Neuronal stem cell (in vitro differentiated cells): Measurements from ENCODE around the gene MBOAT1.

Source experiments
- DNase-seq: peaks from one replicate; pipeline ENCODE4 v3.0.0-alpha.2; 2013; ENCODE audit warnings: low spot score
- H2AFZ ChIP-seq: one replicate; pipeline ENCODE4 v1.6.1; 2013; ENCODE audit warnings: mild to moderate bottlenecking, low read length, inconsistent platforms
- H2AK5ac ChIP-seq: 2 replicates; pipeline ENCODE4 v1.6.1; 2013; ENCODE audit warnings: low read depth, mild to moderate bottlenecking, inconsistent platforms, low read length, moderate library complexity, mixed read lengths
- H2BK120ac ChIP-seq: 2 replicates; pipeline ENCODE4 v1.6.1; 2013; ENCODE audit warnings: low read depth, mild to moderate bottlenecking, inconsistent platforms, low read length, moderate library complexity, mixed read lengths
- H2BK12ac ChIP-seq: one replicate; pipeline ENCODE4 v1.6.1; 2013; ENCODE audit warnings: low read length, inconsistent platforms
- H2BK15ac ChIP-seq: 2 replicates; pipeline ENCODE4 v1.6.1; 2013; ENCODE audit warnings: mild to moderate bottlenecking, low read length, inconsistent platforms, mixed read lengths
- H2BK5ac ChIP-seq: one replicate; pipeline ENCODE4 v1.6.1; 2013; ENCODE audit warnings: inconsistent platforms, mild to moderate bottlenecking, low read length, moderate library complexity
- H3K14ac ChIP-seq: one replicate; pipeline ENCODE4 v1.6.1; 2013; ENCODE audit warnings: low read length, inconsistent platforms
- H3K18ac ChIP-seq: 2 replicates; pipeline ENCODE4 v1.6.1; 2013; ENCODE audit warnings: low read length, inconsistent platforms
- H3K23ac ChIP-seq: 2 replicates; pipeline ENCODE4 v1.6.1; 2013; ENCODE audit warnings: low read depth, mild to moderate bottlenecking, mixed read lengths, low read length, inconsistent platforms; ENCODE audit not compliant: poor library complexity
- H3K27ac ChIP-seq: replicated peaks from 3 replicates; pipeline ENCODE4 v1.5.1; 2013; ENCODE audit warnings: low read length, inconsistent platforms
- H3K27me3 ChIP-seq, 3 experiments: 2 replicates each; pipeline ENCODE4 v1.6.1; 2013; ENCODE audit warnings: low read length in 3 of 3, mild to moderate bottlenecking in 2 of 3, inconsistent platforms in 1 of 3, low read depth in 1 of 3, mixed read lengths in 1 of 3, moderate library complexity in 1 of 3; ENCODE audit not compliant: control insufficient read depth in 3 of 3, insufficient read depth in 3 of 3
- H3K36me3 ChIP-seq, 2 donors: replicated peaks in 1 of 2; 2 replicates each; pipeline ENCODE4 v1.6.1; 2013; ENCODE audit warnings: low read length in 2 of 2; ENCODE audit not compliant: control insufficient read depth in 2 of 2, insufficient read depth in 2 of 2
- H3K4ac ChIP-seq: 2 replicates; pipeline ENCODE4 v1.6.1; 2013; ENCODE audit warnings: inconsistent platforms, mild to moderate bottlenecking, low read length, moderate library complexity
- H3K4me1 ChIP-seq, 2 donors: 1 replicate in 1 of 2; 2 replicates in 1 of 2; pipeline ENCODE4 v1.6.1; 2013; ENCODE audit warnings: low read length in 2 of 2, low read depth in 1 of 2; ENCODE audit not compliant: control insufficient read depth in 2 of 2, insufficient read depth in 1 of 2
- H3K4me2 ChIP-seq: one replicate; pipeline ENCODE4 v1.6.1; 2013; ENCODE audit warnings: mild to moderate bottlenecking, low read length, inconsistent platforms; ENCODE audit not compliant: insufficient read depth, poor library complexity, severe bottlenecking
- H3K4me3 ChIP-seq, 2 donors: 2 replicates each; pipeline ENCODE4 v1.5.1; 2013; ENCODE audit warnings: low read length in 2 of 2, mild to moderate bottlenecking in 2 of 2, inconsistent platforms in 1 of 2, moderate library complexity in 1 of 2
- H3K79me1 ChIP-seq: one replicate; pipeline ENCODE4 v1.6.1; 2013; ENCODE audit warnings: low read depth, mild to moderate bottlenecking, inconsistent platforms, low read length, moderate library complexity
- H3K9ac ChIP-seq: one replicate; pipeline ENCODE4 v1.6.1; 2013; ENCODE audit warnings: mild to moderate bottlenecking, low read depth, low read length, inconsistent platforms; ENCODE audit not compliant: poor library complexity
- H3K9me3 ChIP-seq, 2 donors: replicated peaks in 1 of 2; 2 replicates each; pipeline versions ENCODE3 to v1.6.1; 2013; ENCODE audit warnings: low read length in 2 of 2, mild to moderate bottlenecking in 2 of 2, inconsistent platforms in 1 of 2, low read depth in 1 of 2, mixed read lengths in 1 of 2, moderate library complexity in 1 of 2; ENCODE audit not compliant: control insufficient read depth in 2 of 2, insufficient read depth in 1 of 2
- H4K8ac ChIP-seq: one replicate; pipeline ENCODE4 v1.6.1; 2013; ENCODE audit warnings: low read depth, mild to moderate bottlenecking, inconsistent platforms, low read length, moderate library complexity
- H4K91ac ChIP-seq: one replicate; pipeline ENCODE4 v1.6.1; 2013; ENCODE audit warnings: low read length, low read depth, mild to moderate bottlenecking, inconsistent platforms; ENCODE audit not compliant: poor library complexity
- WGBS, 2 donors: extraction: QIAGEN DNeasy Blood & Tissue Kit; methylation state at CpG; one replicate each; pipeline ENCODE4 v1.1.7; 2013; ENCODE audit warnings: missing lambda C conversion rate in 2 of 2, mixed read lengths in 1 of 2; ENCODE audit not compliant: insufficient read length in 2 of 2, insufficient replicate concordance in 1 of 2; ENCODE audit errors: extremely low coverage in 2 of 2; 5-methylcytosine and 5-hydroxymethylcytosine counted together

The MBOAT1 gene

GRCh38 chr6:20126102-20126752 is 86.0 kb downstream of the MBOAT1 start:
- no peaks in the 10 kb centered on the region for H3K79me1 ChIP-seq
- H4K8ac ChIP-seq: no peak overlapping the region
- H2BK15ac ChIP-seq: no peak overlapping the region
- no peak overlapping the region for H2AK5ac ChIP-seq
- no peak overlapping the region for H3K27ac ChIP-seq
- no peak overlapping the region for H2AFZ ChIP-seq
- peaks cover 0 to 3% of the 10 kb centered on the region in 2 donors for H3K4me1 ChIP-seq
- H2BK120ac ChIP-seq: no peak overlapping the region
- no peak overlapping the region for H3K14ac ChIP-seq
- no peak overlapping the region for H3K4ac ChIP-seq
- no peak overlapping the region for H2BK5ac ChIP-seq
- H3K36me3 ChIP-seq: peaks cover 0 to 44% of the 10 kb centered on the region in 2 donors
- no peak overlapping the region for H4K91ac ChIP-seq
- DNase-seq: no peak
- H3K4me3 ChIP-seq: no peak overlapping the region
- H3K4me2 ChIP-seq: no peak overlapping the region
- no peak overlapping the region for H3K9ac ChIP-seq
- no peak overlapping the region for H3K18ac ChIP-seq
- no peak overlapping the region for H3K23ac ChIP-seq
- no peaks in the 10 kb centered on the region for H3K27me3 ChIP-seq
- no CpG with 5 or more reads among the region's 3 CpGs for WGBS, 2 donors
- H3K9me3 ChIP-seq: no peaks in the 10 kb centered on the region
- no peak overlapping the region for H2BK12ac ChIP-seq

- Histone ChIP-seq H3K9ac (no peak overlapping the region), H3K36me3 (peaks cover 0 to 42% of the 10 kb centered on the region in 2 donors), H3K18ac (no peak overlapping the region), H2BK120ac (no peak overlapping the region), H3K23ac (no peak overlapping the region), H2BK15ac (no peak overlapping the region), H3K4ac (no peak overlapping the region), H3K4me3 (no peak overlapping the region), H3K27ac (no peak overlapping the region), H3K14ac (no peak overlapping the region), H2BK12ac (no peak overlapping the region), H3K9me3 (no peaks in the 10 kb centered on the region), H3K27me3 (no peaks in the 10 kb centered on the region), H3K79me1 (no peaks in the 10 kb centered on the region), H2AK5ac (no peak overlapping the region), H3K4me1 (peaks cover 0 to 4% of the 10 kb centered on the region in 2 donors), H4K8ac (no peak overlapping the region), H3K4me2 (no peak overlapping the region), H2AFZ (no peak overlapping the region), H4K91ac (no peak overlapping the region), H2BK5ac (no peak overlapping the region)
- WGBS, 2 donors: no CpG with 5 or more reads among the region's 3 CpGs
- DNase-seq: no peak
Observed at GRCh38 chr6:20124545-20124944, 87.7 kb downstream of the MBOAT1 start.

- WGBS, 2 donors: no CpG with 5 or more reads among the region's 6 CpGs
- Histone ChIP-seq H2BK5ac (no peak overlapping the region), H3K23ac (no peak overlapping the region), H3K27ac (no peak overlapping the region), H3K79me1 (no peaks in the 10 kb centered on the region), H4K91ac (no peak overlapping the region), H3K14ac (no peak overlapping the region), H3K4me3 (no peak overlapping the region), H3K36me3 (peaks cover 0 to 35% of the 10 kb centered on the region in 2 donors), H2AFZ (no peak overlapping the region), H3K27me3 (no peaks in the 10 kb centered on the region), H3K4me1 (peaks cover 0 to 9% of the 10 kb centered on the region in 2 donors), H3K9ac (no peak overlapping the region), H3K18ac (no peak overlapping the region), H4K8ac (no peak overlapping the region), H3K4ac (no peak overlapping the region), H2BK120ac (no peak overlapping the region), H3K9me3 (no peaks in the 10 kb centered on the region), H2BK12ac (no peak overlapping the region), H2AK5ac (no peak overlapping the region), H2BK15ac (no peak overlapping the region), H3K4me2 (no peak overlapping the region)
- DNase-seq: no peak
Observed at GRCh38 chr6:20119485-20119884, 92.8 kb downstream of the MBOAT1 start.

GRCh38 chr6:20118892-20119291 is 93.4 kb downstream of the MBOAT1 start:
- no peak for DNase-seq
- Histone ChIP-seq H2BK15ac (no peak overlapping the region), H3K27ac (no peak overlapping the region), H2BK12ac (no peak overlapping the region), H3K36me3 (peaks cover 0 to 34% of the 10 kb centered on the region in 2 donors), H3K9me3 (no peaks in the 10 kb centered on the region), H3K4me3 (no peak overlapping the region), H3K23ac (no peak overlapping the region), H2AK5ac (no peak overlapping the region), H3K9ac (no peak overlapping the region), H3K4me1 (peaks cover 0 to 9% of the 10 kb centered on the region in 2 donors), H3K27me3 (no peaks in the 10 kb centered on the region), H3K18ac (no peak overlapping the region), H4K91ac (no peak overlapping the region), H4K8ac (no peak overlapping the region), H2BK5ac (no peak overlapping the region), H3K4ac (no peak overlapping the region), H3K4me2 (no peak overlapping the region), H3K79me1 (no peaks in the 10 kb centered on the region), H2AFZ (peak overlapping the region; percentile 8), H2BK120ac (no peak overlapping the region), H3K14ac (no peak overlapping the region)
- WGBS, 2 donors: no CpG with 5 or more reads among the region's 4 CpGs
